ENCODE data around the gene ANKRD55. TPM values are rescaled to one million over a fixed set of nuclear protein-coding genes. Genes with fewer than 3 reads are reported as not detected.
A peak's percentile ranks its signal among the peaks of the same experiment; 100 is the strongest.

Gene ANKRD55
- total and polyA plus RNA-seq, 9 of the 15 experiments (the other 6 are each of a cell fraction or from before 2014, with no cell fraction given): 3.4 to 10.6 (median 6.5) TPM

GRCh38 chr5:56116599-56117141 is 116.5 kb downstream of the ANKRD55 start (continued):
- TF ChIP-seq, protein P1, sequence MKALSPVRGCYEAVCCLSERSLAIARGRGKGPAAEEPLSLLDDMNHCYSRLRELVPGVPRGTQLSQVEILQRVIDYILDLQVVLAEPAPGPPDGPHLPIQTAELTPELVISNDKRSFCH (CRISPR knock-in tag; IDR thresholded peaks at IDR 0.05): no peak
- TF ChIP-seq, protein P1 (tag; IDR thresholded peaks at IDR 0.05): peak; percentile 74; the same call in 1 of the 2 replicates
- TF ChIP-seq SOX6 (IDR thresholded peaks at IDR 0.05): 0 out of 2 replicates have a peak, but pooled peaks have one; percentile 53
- TF ChIP-seq, protein P2, sequence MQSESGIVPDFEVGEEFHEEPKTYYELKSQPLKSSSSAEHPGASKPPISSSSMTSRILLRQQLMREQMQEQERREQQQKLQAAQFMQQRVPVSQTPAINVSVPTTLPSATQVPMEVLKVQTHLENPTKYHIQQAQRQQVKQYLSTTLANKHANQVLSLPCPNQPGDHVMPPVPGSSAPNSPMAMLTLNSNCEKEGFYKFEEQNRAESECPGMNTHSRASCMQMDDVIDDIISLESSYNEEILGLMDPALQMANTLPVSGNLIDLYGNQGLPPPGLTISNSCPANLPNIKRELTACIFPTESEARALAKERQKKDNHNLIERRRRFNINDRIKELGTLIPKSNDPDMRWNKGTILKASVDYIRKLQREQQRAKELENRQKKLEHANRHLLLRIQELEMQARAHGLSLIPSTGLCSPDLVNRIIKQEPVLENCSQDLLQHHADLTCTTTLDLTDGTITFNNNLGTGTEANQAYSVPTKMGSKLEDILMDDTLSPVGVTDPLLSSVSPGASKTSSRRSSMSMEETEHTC (IDR thresholded peaks at IDR 0.05): no peak
- TF ChIP-seq ZKSCAN3 (CRISPR knock-in tag; IDR thresholded peaks at IDR 0.05): no peak
- TF ChIP-seq, protein P3, sequence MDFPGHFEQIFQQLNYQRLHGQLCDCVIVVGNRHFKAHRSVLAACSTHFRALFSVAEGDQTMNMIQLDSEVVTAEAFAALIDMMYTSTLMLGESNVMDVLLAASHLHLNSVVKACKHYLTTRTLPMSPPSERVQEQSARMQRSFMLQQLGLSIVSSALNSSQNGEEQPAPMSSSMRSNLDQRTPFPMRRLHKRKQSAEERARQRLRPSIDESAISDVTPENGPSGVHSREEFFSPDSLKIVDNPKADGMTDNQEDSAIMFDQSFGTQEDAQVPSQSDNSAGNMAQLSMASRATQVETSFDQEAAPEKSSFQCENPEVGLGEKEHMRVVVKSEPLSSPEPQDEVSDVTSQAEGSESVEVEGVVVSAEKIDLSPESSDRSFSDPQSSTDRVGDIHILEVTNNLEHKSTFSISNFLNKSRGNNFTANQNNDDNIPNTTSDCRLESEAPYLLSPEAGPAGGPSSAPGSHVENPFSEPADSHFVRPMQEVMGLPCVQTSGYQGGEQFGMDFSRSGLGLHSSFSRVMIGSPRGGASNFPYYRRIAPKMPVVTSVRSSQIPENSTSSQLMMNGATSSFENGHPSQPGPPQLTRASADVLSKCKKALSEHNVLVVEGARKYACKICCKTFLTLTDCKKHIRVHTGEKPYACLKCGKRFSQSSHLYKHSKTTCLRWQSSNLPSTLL (IDR thresholded peaks at IDR 0.05): no peak
- TF ChIP-seq NR2F6 (CRISPR knock-in tag; IDR thresholded peaks at IDR 0.05): no peak
- no peak for TF ChIP-seq TBP (optimal IDR thresholded peaks at IDR 0.05; ENCODE audit: low read depth, low read length)
- no peak for TF ChIP-seq ZNF512 (tag; IDR thresholded peaks at IDR 0.05)
- TF ChIP-seq ZBTB8A (IDR thresholded peaks at IDR 0.05; ENCODE audit: partially characterized antibody): no peak
- TF ChIP-seq SREBF1 (IDR thresholded peaks at IDR 0.05; ENCODE audit: borderline replicate concordance, low read depth, low read length): no peak
- no peak for TF ChIP-seq ZC3H8 (IDR thresholded peaks at IDR 0.05)
- TF ChIP-seq, protein P4, sequence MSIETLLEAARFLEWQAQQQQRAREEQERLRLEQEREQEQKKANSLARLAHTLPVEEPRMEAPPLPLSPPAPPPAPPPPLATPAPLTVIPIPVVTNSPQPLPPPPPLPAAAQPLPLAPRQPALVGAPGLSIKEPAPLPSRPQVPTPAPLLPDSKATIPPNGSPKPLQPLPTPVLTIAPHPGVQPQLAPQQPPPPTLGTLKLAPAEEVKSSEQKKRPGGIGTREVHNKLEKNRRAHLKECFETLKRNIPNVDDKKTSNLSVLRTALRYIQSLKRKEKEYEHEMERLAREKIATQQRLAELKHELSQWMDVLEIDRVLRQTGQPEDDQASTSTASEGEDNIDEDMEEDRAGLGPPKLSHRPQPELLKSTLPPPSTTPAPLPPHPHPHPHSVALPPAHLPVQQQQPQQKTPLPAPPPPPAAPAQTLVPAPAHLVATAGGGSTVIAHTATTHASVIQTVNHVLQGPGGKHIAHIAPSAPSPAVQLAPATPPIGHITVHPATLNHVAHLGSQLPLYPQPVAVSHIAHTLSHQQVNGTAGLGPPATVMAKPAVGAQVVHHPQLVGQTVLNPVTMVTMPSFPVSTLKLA (conservative IDR thresholded peaks at IDR 0.05): 0 out of 4 replicates have a peak, but pooled peaks of 1 of the 2 experiments have one; percentile 7
- TF ChIP-seq, protein P5, sequence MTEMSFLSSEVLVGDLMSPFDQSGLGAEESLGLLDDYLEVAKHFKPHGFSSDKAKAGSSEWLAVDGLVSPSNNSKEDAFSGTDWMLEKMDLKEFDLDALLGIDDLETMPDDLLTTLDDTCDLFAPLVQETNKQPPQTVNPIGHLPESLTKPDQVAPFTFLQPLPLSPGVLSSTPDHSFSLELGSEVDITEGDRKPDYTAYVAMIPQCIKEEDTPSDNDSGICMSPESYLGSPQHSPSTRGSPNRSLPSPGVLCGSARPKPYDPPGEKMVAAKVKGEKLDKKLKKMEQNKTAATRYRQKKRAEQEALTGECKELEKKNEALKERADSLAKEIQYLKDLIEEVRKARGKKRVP (CRISPR knock-in tag; IDR thresholded peaks at IDR 0.05): no peak
- no peak for TF ChIP-seq HBP1 (CRISPR knock-in tag; IDR thresholded peaks at IDR 0.05)
- 0 out of 2 replicates have a peak, but pooled peaks have one; percentile 16 for TF ChIP-seq BHLHE40 (IDR thresholded peaks at IDR 0.05; ENCODE audit: low read length)
- TF ChIP-seq NR0B1 (IDR thresholded peaks at IDR 0.05; ENCODE audit: partially characterized antibody): no peak

Measured in K562 (cell line).